ENCODE data around the gene PHF12. TPM values are rescaled to one million over a fixed set of nuclear protein-coding genes. Genes with fewer than 3 reads are reported as not detected.
A peak's percentile ranks its signal among the peaks of the same experiment; 100 is the strongest.

The PHF12 gene
- total and polyA plus RNA-seq, 2 of the 4 experiments (the other 2 are of a cell fraction): 24.4 to 25.6 TPM

DNA sequence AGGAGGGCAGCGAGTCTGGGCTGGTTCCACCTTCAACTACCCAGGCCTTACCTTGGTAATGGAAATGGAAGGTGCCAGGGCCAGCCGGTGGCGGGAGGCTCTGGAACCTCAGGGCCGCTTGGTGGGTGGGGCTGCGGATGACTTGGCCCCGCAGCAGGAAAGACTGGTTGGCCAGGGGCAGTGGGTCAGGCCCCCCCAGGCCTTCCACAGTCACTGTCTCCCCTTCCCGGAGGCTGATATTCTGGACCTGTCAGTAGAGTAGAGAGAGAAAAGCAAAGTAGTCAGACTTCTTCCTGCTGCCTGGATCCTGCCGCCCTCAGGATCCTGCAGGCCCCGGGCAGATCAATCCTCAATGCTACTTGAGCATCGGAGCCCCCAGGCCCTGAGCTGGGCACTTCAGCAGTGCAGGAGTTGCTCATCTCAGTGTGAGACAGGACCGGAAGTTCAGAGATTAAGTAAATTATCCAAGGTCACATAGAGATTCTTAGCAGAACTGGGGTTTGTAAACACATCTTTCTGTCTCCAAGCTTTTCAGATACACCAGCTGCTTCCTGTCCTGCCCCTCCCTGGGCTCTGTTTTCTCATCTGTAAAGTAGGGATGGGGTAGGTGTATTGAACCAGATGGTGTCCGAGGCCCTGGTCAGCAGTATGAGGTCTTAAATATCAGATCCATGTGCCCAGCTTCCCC is 18.5 kb upstream of the PHF12 start:
- TF ChIP-seq MXI1 (IDR thresholded peaks at IDR 0.05; ENCODE audit: borderline replicate concordance, low read depth, low read length): no peak
- no peak for TF ChIP-seq FOS (IDR thresholded peaks at IDR 0.05; ENCODE audit: low read depth, low read length)
- TF ChIP-seq, protein P1, sequence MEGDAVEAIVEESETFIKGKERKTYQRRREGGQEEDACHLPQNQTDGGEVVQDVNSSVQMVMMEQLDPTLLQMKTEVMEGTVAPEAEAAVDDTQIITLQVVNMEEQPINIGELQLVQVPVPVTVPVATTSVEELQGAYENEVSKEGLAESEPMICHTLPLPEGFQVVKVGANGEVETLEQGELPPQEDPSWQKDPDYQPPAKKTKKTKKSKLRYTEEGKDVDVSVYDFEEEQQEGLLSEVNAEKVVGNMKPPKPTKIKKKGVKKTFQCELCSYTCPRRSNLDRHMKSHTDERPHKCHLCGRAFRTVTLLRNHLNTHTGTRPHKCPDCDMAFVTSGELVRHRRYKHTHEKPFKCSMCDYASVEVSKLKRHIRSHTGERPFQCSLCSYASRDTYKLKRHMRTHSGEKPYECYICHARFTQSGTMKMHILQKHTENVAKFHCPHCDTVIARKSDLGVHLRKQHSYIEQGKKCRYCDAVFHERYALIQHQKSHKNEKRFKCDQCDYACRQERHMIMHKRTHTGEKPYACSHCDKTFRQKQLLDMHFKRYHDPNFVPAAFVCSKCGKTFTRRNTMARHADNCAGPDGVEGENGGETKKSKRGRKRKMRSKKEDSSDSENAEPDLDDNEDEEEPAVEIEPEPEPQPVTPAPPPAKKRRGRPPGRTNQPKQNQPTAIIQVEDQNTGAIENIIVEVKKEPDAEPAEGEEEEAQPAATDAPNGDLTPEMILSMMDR (conservative IDR thresholded peaks at IDR 0.05; ENCODE audit: low read depth, low read length): no peak
- TF ChIP-seq MAFK (IDR thresholded peaks at IDR 0.05; ENCODE audit: low read depth, low read length): no peak
- TF ChIP-seq MAZ (IDR thresholded peaks at IDR 0.05; ENCODE audit: borderline replicate concordance, low read depth, low read length): no peak
- no peak for TF ChIP-seq SMC3 (IDR thresholded peaks at IDR 0.05; ENCODE audit: low read depth, low read length)
- TF ChIP-seq BHLHE40 (IDR thresholded peaks at IDR 0.05; ENCODE audit: low read depth, low read length): no peak
- TF ChIP-seq CHD1 (IDR thresholded peaks at IDR 0.05; ENCODE audit: low read depth, low read length): no peak
- no peak for TF ChIP-seq NFE2L2 (IDR thresholded peaks at IDR 0.05; ENCODE audit: low read depth, low read length)
- TF ChIP-seq, protein P2, sequence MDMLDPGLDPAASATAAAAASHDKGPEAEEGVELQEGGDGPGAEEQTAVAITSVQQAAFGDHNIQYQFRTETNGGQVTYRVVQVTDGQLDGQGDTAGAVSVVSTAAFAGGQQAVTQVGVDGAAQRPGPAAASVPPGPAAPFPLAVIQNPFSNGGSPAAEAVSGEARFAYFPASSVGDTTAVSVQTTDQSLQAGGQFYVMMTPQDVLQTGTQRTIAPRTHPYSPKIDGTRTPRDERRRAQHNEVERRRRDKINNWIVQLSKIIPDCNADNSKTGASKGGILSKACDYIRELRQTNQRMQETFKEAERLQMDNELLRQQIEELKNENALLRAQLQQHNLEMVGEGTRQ (IDR thresholded peaks at IDR 0.05; ENCODE audit: low read depth, low read length): no peak
- TF ChIP-seq CEBPB (IDR thresholded peaks at IDR 0.05; ENCODE audit: low read depth, low read length): no peak
- TF ChIP-seq RFX5 (IDR thresholded peaks at IDR 0.05; ENCODE audit: low read depth, low read length): no peak
- no peak for TF ChIP-seq POLR2A (IDR thresholded peaks at IDR 0.05; ENCODE audit: low read depth, low read length)
- Histone ChIP-seq H3K27me3 (ENCODE audit: control insufficient read depth, insufficient read depth, low read length) (peaks cover 48% of the 10 kb centered on the region), H4K20me1 (ENCODE audit: insufficient read depth, low read length) (0 out of 2 replicates have a peak, but pooled peaks cover 7% of the 10 kb centered on the region), H3K18ac (ENCODE audit: low read depth, low read length) (no peak overlapping the region), H2AK5ac (ENCODE audit: low read depth, low read length) (no peak overlapping the region), H3K36me3 (ENCODE audit: control insufficient read depth, insufficient read depth, low read length) (no peaks in the 10 kb centered on the region), H3K27ac (ENCODE audit: insufficient read depth, low read length) (no peak overlapping the region), H3K56ac (ENCODE audit: extremely low read depth, insufficient read depth, low read length) (no peak overlapping the region), H2BK120ac (ENCODE audit: low read depth, low read length) (no peak overlapping the region), H3K79me1 (ENCODE audit: low read depth in 1 of 2, low read length in 2 of 2) (no peaks in the 10 kb centered on the region), H2BK20ac (ENCODE audit: low read depth, low read length) (no peak overlapping the region), H4K5ac (ENCODE audit: low read depth, low read length) (no peak overlapping the region), H3K9me1 (ENCODE audit: insufficient read depth, low read length) (0 out of 2 replicates have a peak, but pooled peaks cover 4% of the 10 kb centered on the region), H3K23ac (ENCODE audit: low read depth, low read length) (no peak overlapping the region), H4K91ac (ENCODE audit: insufficient read depth, low read depth, low read length) (no peak overlapping the region), H3K9me3 (ENCODE audit: control insufficient read depth, insufficient read depth, low read length) (no peaks in the 10 kb centered on the region), H3K4ac (ENCODE audit: low read depth, low read length) (no peak overlapping the region), H4K8ac (ENCODE audit: low read depth in 2 of 2, low read length in 2 of 2) (no peak overlapping the region), H3K4me2 (ENCODE audit: low read depth, low read length) (no peak overlapping the region), H3K9ac (ENCODE audit: low read depth, low read length) (no peak overlapping the region), H3K14ac (replicated peaks; ENCODE audit: low read depth, low read length) (no peak overlapping the region), H2AFZ (replicated peaks; ENCODE audit: low read length, poor library complexity) (no peak overlapping the region), H2AK9ac (replicated peaks; ENCODE audit: low read depth, low read length, poor library complexity) (no peak overlapping the region), H2BK5ac (ENCODE audit: low read depth, low read length, poor library complexity, severe bottlenecking) (no peak overlapping the region), H3K4me3 (ENCODE audit: insufficient read depth, low read depth, low read length) (no peak overlapping the region), H2BK15ac (ENCODE audit: low read depth, low read length) (no peak overlapping the region), H3K4me1 (ENCODE audit: control insufficient read depth, insufficient read depth, low read length) (peaks cover 5% of the 10 kb centered on the region; the same call in 1 of the 2 replicates)
- ATAC-seq (ENCODE audit: low read depth) (peak; percentile 10; the same call in 1 of the 2 replicates), DNase-seq (no peak)
- intact Hi-C loops (cut with micrococcal nuclease) (loop anchor here (2.0 to 10.0 kb wide), 2 partner anchors 37 to 75 kb away; partner anchors contain the start of genes PIPOX and SEZ6), in situ Hi-C loops (cut with MboI; ENCODE audit: low sequenced_read_pairs) (loop anchor here (5.0 kb wide), 1 partner anchor 137 kb away; no protein-coding TSS in a partner anchor), dilution Hi-C loops (cut with HindIII; ENCODE audit: low sequenced_read_pairs, unreplicated experiment) (no loop called here)
- WGBS, 2 experiments (ENCODE audit: extremely low coverage in 2 of 2, insufficient read length in 1 of 2): 25% methylated on average over 4 of the region's 12 CpGs; no CpG with 5 or more reads in 1 of the 2 experiments
- no TSS peak for BruUV-seq (replicated peaks)
- POLR2A ChIA-PET (ENCODE audit: unreplicated experiment): interaction anchor here (0.5 kb wide), 1 partner anchor 248 kb away, joined by 3 read pairs; no protein-coding TSS in a partner anchor
- CTCF ChIA-PET: interaction anchor here (1.3 kb wide), 1 partner anchor 142 kb away, joined by 5 read pairs; no protein-coding TSS in a partner anchor
